H1 (cell line): ENCODE results near the gene GABRR3. TPM values are rescaled to one million over a fixed set of nuclear protein-coding genes. Genes with fewer than 3 reads are reported as not detected.

Source experiments
- CBX8 ChIP-seq: fragments of 300-800, 300-1000 bp; sonication (generic); IDR thresholded peaks from 2 replicates; pipeline ENCODE4 v1.7.1; 2016; ENCODE audit warnings: low read depth, low read length, borderline replicate concordance
- CHD7 ChIP-seq: fragments of 300-600 bp; sonication (generic); IDR thresholded peaks from 2 replicates; pipeline ENCODE4 v1.7.1; 2012; ENCODE audit warnings: low read length, moderate library complexity, mild to moderate bottlenecking, inconsistent platforms; ENCODE audit not compliant: insufficient replicate concordance
- CTBP2 ChIP-seq: IDR thresholded peaks from 2 replicates; pipeline ENCODE4 v1.7.0; 2011; ENCODE audit warnings: borderline replicate concordance, mild to moderate bottlenecking, moderate library complexity, mixed read lengths, low read length; ENCODE audit not compliant: insufficient read depth, insufficient read length
- EGR1 ChIP-seq: IDR thresholded peaks from 2 replicates; pipeline ENCODE4 v1.6.1; 2011; ENCODE audit warnings: low read depth, low read length, borderline replicate concordance
- GABPA ChIP-seq: IDR thresholded peaks from 2 replicates; pipeline ENCODE4 v1.6.1; 2011; ENCODE audit warnings: mild to moderate bottlenecking, low read length, moderate library complexity, borderline replicate concordance; ENCODE audit not compliant: insufficient read depth
- NRF1 ChIP-seq: IDR thresholded peaks from 2 replicates; pipeline ENCODE4 v1.6.1; 2011; ENCODE audit warnings: mild to moderate bottlenecking, low read depth, low read length, improper control_type of control experiment
- RFX5 ChIP-seq: IDR thresholded peaks from 2 replicates; pipeline ENCODE4 v1.6.1; 2011; ENCODE audit warnings: low read depth, low read length, improper control_type of control experiment, borderline replicate concordance
- RNF2 ChIP-seq: fragments of 200-900, 300-1000 bp; sonication (generic); IDR thresholded peaks from 2 replicates; pipeline ENCODE4 v1.7.1; 2016; ENCODE audit warnings: borderline replicate concordance, low read depth, mild to moderate bottlenecking, antibody characterized with exemption, low read length; ENCODE audit not compliant: poor library complexity, severe bottlenecking; ENCODE audit errors: missing control alignments
- SIRT6 ChIP-seq: IDR thresholded peaks from one replicate; pipeline ENCODE4 v1.7.1; 2012; ENCODE audit warnings: low read length, inconsistent platforms
- polyA plus RNA-seq, 7 experiments: library from polyadenylated mRNA; depleted of rRNA in 3 of 7; stranded (reverse) in 5 of 7; unstranded in 2 of 7; fragments of >200 nt in 5 of 7; fragments of 200-250 nt in 2 of 7; gene quantifications; 1 replicate in 5 of 7; 2 replicates in 1 of 7; 4 replicates in 1 of 7; pipeline versions ENCODE4 v1.2.1 to v1.2.3, GENCODE V29; 2011 to 2013; ENCODE audit warnings: missing spikeins in 2 of 7, mixed read lengths in 2 of 7
- total RNA-seq: library from RNA; stranded (reverse); fragmentation: NEBNext Ultra II Directional; extraction: Animal tissue kit (Norgen Biotek cat#: 25700); gene quantifications from 2 replicates; pipeline ENCODE4 v1.2.1, GENCODE V29; 2021

The GABRR3 gene
- total and polyA plus RNA-seq, 2 of the 8 experiments (the other 6 are each of a cell fraction or from before 2014, with no cell fraction given) = not detected

- TF ChIP-seq CHD7 (no peak), RNF2 (no peak), NRF1 (no peak), CTBP2 (no peak), GABPA (no peak), RFX5 (no peak), CBX8 (no peak), SIRT6 (no peak), EGR1 (no peak)
These were observed 43.8 kb downstream of the GABRR3 start (continued) for GRCh38 chr3:97991293-97991682.
